RWPE1 (cell line): ENCODE data around the gene STX5.

Experiments used
- CTCF ChIA-PET: fragments of 350-600 bp; sonication (Branson Sonifier 250); formaldehyde crosslinking; extraction: SDS; loops from one replicate; lab custom pipeline; 2021; lab: Yijun Ruan, JAX
- POLR2A ChIA-PET: fragments of 400-600 bp; formaldehyde crosslinking; extraction: SDS; loops from one replicate; lab custom pipeline; 2020; ENCODE audit warnings: antibody characterized with exemption; ENCODE audit not compliant: low non-redundant PET; lab: Yijun Ruan, JAX
- DNase-seq: peaks from one replicate; pipeline ENCODE4 v3.0.0; 2012; ENCODE audit warnings: low spot score
- H3K27ac ChIP-seq: fragments of 450-650 bp; 2 replicates; pipeline ENCODE4 v1.5.1; 2017
- CTCF ChIP-seq: fragments of 450-650 bp; conservative IDR thresholded peaks from 2 replicates; pipeline ENCODE4 v1.5.1; 2017; ENCODE audit warnings: low read depth, mild to moderate bottlenecking

STX5 gene

DNA sequence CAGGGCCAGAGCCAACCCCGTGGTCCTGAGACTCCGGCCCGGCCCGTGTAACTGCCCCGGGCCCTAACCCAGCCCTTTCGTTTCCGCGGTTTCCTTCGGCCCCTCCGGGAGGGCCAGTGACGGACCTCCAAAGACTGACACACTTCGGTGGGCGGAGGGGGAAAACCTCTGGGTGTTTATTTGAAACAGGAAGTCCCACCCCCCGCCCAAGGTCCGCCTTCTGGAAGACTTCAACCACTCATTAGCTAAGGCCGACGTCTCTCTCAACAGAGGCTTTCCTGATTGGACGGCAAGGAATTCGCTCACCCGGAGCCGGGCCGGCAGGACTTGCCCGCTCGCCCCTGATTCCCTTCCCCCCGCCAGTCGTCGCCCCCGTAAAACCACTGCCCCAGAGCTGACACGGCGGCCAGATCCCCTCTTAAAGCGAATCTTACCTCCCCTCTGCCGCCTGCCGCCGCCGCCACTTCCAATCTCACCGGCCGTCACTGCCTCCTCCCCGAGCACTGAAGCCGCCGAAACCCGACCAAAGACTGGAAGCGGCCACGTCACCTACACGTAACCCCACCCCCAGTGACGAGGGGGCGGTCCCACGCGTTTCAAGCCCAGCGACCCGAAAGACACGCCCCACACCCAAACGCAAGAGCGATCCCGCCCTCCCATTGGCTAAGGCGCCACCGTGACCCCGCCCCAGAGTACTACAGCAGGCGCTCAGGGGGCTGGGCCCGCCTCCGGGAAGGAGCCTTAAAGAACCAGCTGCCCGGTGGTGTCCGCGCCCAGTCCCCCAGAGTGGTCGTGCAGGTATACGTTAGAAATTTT is at the start of gene STX5:
TSS of gene STX5 (minus strand) at position 532 of the 816 bp plus-strand sequence. CDS start 808 bp downstream, outside the sequence.
- peak; percentile 99 for DNase-seq
- TF ChIP-seq CTCF, result no peak
- H3K27ac ChIP-seq, result peak within 1 kb of the TSS; percentile 86
- CTCF ChIA-PET, result interaction anchor here (0.6 to 1.9 kb wide), 2 partner anchors 45 to 74 kb away, joined by 4 to 8 read pairs; partner anchors contain the start of gene TMEM179B
- POLR2A ChIA-PET, result interaction anchor here (0.6 kb wide), 3 partner anchors 34 to 1025 kb away, joined by 3 to 6 read pairs (median 5); no protein-coding TSS in a partner anchor

DNA sequence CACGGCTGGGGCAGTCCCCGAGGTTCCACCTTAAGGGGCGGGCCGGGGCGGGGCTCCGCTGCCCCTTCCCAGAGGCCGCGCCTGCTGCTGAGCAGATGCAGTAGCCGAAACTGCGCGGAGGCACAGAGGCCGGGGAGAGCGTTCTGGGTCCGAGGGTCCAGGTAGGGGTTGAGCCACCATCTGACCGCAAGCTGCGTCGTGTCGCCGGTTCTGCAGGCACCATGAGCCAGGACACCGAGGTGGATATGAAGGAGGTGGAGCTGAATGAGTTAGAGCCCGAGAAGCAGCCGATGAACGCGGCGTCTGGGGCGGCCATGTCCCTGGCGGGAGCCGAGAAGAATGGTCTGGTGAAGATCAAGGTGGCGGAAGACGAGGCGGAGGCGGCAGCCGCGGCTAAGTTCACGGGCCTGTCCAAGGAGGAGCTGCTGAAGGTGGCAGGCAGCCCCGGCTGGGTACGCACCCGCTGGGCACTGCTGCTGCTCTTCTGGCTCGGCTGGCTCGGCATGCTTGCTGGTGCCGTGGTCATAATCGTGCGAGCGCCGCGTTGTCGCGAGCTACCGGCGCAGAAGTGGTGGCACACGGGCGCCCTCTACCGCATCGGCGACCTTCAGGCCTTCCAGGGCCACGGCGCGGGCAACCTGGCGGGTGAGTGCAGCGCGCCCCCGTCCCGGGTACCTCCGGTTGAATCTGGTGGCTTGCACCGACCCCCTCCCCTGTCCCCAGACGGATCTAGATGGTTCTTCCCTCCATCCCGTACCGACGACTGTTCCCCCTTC is 49.1 kb upstream of the STX5 start, which contains the start of gene SLC3A2:
TSS of gene SLC3A2 (plus strand) at position 94 of the 776 bp plus-strand sequence. CDS start at position 222, 128 bp downstream.
- DNase-seq, result peak; percentile 89
- peak; percentile 82 for TF ChIP-seq CTCF
- H3K27ac ChIP-seq, result peak within 1 kb of the TSS; percentile 99
- CTCF ChIA-PET, result interaction anchor here (0.6 to 2.4 kb wide), 7 partner anchors 8 to 1387 kb away, joined by 3 to 10 read pairs (median 4); no protein-coding TSS in a partner anchor
- POLR2A ChIA-PET, result interaction anchor here (0.6 to 1.6 kb wide), 6 partner anchors 26 to 64 kb away, joined by 3 to 6 read pairs (median 4); no protein-coding TSS in a partner anchor

DNA sequence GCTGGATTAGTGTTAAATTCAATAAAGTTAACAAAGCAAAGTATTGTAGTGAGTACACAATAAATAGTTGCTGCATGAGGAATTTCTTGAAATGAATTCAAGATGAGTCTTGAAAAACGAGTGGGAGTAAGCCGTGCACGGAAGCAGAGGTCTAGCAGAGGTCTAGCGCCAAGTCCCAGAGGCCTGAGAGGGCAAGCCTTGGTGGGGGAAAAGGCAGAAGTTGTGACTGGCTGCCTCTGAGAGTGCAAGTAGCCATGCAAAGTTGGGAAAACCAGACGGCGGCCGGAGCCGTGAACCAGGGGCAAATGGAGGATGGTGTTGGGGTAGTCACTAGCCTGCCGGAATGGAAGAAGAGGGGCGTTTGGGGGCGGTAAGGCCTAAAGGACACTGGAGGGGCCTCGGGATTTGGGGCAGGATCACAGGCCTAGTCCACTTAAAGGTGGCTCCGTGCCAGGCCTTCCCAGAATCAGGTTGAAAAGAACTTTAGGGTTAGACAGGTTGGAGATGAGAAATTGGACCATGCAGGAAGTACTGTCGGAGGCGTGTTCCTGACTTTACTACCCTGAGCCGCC is 48.5 kb upstream of the STX5 start:
- POLR2A ChIA-PET, result interaction anchor here (1.3 kb wide), 1 partner anchor 23 kb away, joined by 12 read pairs; no protein-coding TSS in a partner anchor
- TF ChIP-seq CTCF, result no peak
- peak overlapping the region; percentile 99 for H3K27ac ChIP-seq
- CTCF ChIA-PET, result interaction anchor here (0.6 to 2.4 kb wide), 3 partner anchors 83 to 1388 kb away, joined by 3 to 10 read pairs (median 4); no protein-coding TSS in a partner anchor
- DNase-seq, result peak; percentile 62

DNA sequence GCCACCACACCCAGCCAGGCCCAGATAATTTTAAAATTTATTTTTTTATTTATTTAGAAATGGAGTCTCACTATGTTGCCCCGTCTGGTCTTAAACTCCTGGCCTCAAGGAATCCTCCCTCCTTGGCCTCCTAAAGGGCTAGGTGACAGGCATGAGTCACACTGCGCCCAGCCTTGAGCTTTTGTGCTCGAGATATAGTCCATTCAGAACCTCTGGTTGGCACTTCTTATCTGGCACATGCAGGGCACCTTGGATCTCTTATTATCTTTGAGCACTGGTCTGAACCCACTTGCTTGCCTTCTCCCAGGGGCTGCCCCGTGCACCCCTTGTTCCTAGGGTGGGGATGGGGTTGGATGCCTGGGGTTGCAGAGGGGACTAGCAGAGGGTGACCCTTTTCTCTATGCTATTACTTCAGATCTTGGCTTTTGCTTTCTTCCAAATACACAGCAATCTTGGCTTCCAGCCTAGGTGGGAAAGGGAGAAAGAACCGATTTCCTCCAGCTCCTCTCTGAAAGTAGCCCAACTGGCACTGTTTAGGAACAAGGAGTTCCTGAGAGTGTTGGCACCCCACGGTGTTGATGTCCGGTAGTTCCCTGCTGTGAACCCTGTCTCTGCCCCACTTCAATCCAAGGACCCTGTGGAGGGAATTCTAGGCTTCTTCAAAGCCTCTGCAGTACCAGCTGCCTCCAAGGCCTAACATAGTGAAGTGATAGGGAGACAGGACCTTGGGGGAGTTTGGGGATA is 47.6 kb upstream of the STX5 start:
- ChIA-PET CTCF (interaction anchor here (0.6 kb wide), 1 partner anchor 82 kb away, joined by 3 read pairs; no protein-coding TSS in a partner anchor), POLR2A (interaction anchor here (1.3 kb wide), 1 partner anchor 22 kb away, joined by 12 read pairs; no protein-coding TSS in a partner anchor)
- DNase-seq, result no peak
- TF ChIP-seq CTCF, result no peak
- H3K27ac ChIP-seq, result peak overlapping the region; percentile 99

DNA sequence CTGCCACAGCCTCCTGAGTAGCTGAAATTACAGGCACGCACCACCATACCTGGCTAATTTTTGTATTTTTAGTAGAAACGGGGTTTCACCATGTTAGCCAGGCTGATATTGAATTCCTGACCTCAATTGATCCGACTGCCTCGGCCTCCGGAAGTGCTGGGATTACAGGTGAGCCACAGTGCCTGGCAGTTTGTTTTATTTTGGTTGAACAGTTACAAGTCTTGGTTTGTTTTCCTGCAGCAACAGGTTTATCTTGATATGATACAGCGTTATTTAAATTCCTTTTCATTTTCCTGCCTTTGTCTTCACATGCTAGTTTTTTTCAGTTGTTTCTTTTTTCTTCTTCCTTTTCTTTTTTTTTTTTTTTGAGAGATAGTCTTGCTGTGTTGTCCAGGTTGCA is 44.9 kb upstream of the STX5 start:
- DNase-seq, result no peak
- H3K27ac ChIP-seq, result 0 out of 2 replicates have a peak overlapping the region, but pooled peaks have one; percentile 39
- no peak for TF ChIP-seq CTCF
- POLR2A ChIA-PET, result no interaction called here
- CTCF ChIA-PET, result no interaction called here
